Natural killer cell (primary cell): Measurements from ENCODE around the gene LRRC58. TPM values are rescaled to one million over a fixed set of nuclear protein-coding genes. Genes with fewer than 3 reads are reported as not detected.
"Not testable (repeated sequence)": the region's sequence is repeated elsewhere in the genome, so short reads cannot be mapped to it uniquely, and the experiment has no call there.

Experiments
- ATAC-seq, 3 donors: fragments of 150-1000 bp in 2 of 3; fragments of 200-7000 bp in 1 of 3; cut with Tn5 transposase; 1 replicate in 1 of 3; 2 replicates in 2 of 3; pipeline ENCODE4 v1.10.0; 2021; ENCODE audit warnings: mild to moderate bottlenecking in 2 of 3, moderate library complexity in 2 of 3
- DNase-seq, 2 donors: peaks; one replicate each; pipeline versions ENCODE4 v3.0.0 to v3.0.0-alpha.2; 2013 to 2021; ENCODE audit warnings: mixed read lengths in 1 of 2
- H3K27ac ChIP-seq: one replicate; pipeline ENCODE4 v1.5.1; 2013; ENCODE audit warnings: mild to moderate bottlenecking, low read length
- H3K27me3 ChIP-seq: one replicate; pipeline ENCODE4 v1.6.1; 2013; ENCODE audit warnings: low read length; ENCODE audit not compliant: control insufficient read depth, insufficient read depth
- H3K36me3 ChIP-seq: one replicate; pipeline ENCODE4 v1.6.1; 2013; ENCODE audit warnings: low read length; ENCODE audit not compliant: control insufficient read depth, insufficient read depth
- H3K4me1 ChIP-seq: one replicate; pipeline ENCODE4 v1.6.1; 2013; ENCODE audit warnings: low read length; ENCODE audit not compliant: control insufficient read depth, insufficient read depth
- H3K4me3 ChIP-seq: one replicate; pipeline ENCODE4 v1.5.1; 2013; ENCODE audit warnings: low read length
- H3K9me3 ChIP-seq: one replicate; pipeline ENCODE4 v1.6.1; 2013; ENCODE audit warnings: low read length; ENCODE audit not compliant: control insufficient read depth, insufficient read depth
- H3K27ac Mint-ChIP-seq, 2 donors: one replicate each; pipeline ENCODE4 v1.8.0; 2022; ENCODE audit warnings: mild to moderate bottlenecking in 2 of 2, mixed read lengths in 2 of 2, moderate library complexity in 1 of 2
- H3K27me3 Mint-ChIP-seq, 2 donors: one replicate each; pipeline ENCODE4 v1.8.0; 2022; ENCODE audit warnings: low read depth in 2 of 2, mixed read lengths in 2 of 2
- H3K36me3 Mint-ChIP-seq: one replicate; pipeline ENCODE4 v1.8.0; 2022; ENCODE audit warnings: mixed read lengths
- H3K4me1 Mint-ChIP-seq, 2 donors: one replicate each; pipeline ENCODE4 v1.8.0; 2022; ENCODE audit warnings: mixed read lengths in 2 of 2
- H3K4me3 Mint-ChIP-seq: one replicate; pipeline ENCODE4 v1.8.0; 2022; ENCODE audit warnings: mild to moderate bottlenecking, moderate library complexity, mixed read lengths
- H3K9me3 Mint-ChIP-seq, 2 donors: one replicate each; pipeline ENCODE4 v1.8.0; 2022; ENCODE audit warnings: mixed read lengths in 2 of 2
- CTCF ChIP-seq: fragments of 200-600 bp; IDR thresholded peaks from one replicate; pipeline ENCODE4 v1.8.0; 2022; ENCODE audit warnings: antibody characterized with exemption
- WGBS: methylation state at CpG from one replicate; pipeline ENCODE4 v1.1.7; 2013; ENCODE audit warnings: missing lambda C conversion rate; ENCODE audit not compliant: insufficient coverage; 5-methylcytosine and 5-hydroxymethylcytosine counted together
- intact Hi-C: fragments of 100-400 bp; cut with micrococcal nuclease; formaldehyde crosslinking; loops from one replicate; pipeline ENCODE4 v1.14.2; 2022
- total RNA-seq, 4 donors: library from RNA; stranded (reverse); fragments of 120-200 nt in 1 of 4; gene quantifications; one replicate each; pipeline versions ENCODE4 v1.2.3 to v1.2.4, GENCODE V29; 2013 to 2022

LRRC58 gene
- total RNA-seq, 3 donors from 2014 or later (not counting 1 experiment from before 2014, with no cell fraction given): 17.0 to 21.8 (median 18.2) TPM

GRCh38 chr3:120326784-120327183 lies 22.4 kb downstream of the LRRC58 start:
- Histone ChIP-seq H3K4me3 (no peak overlapping the region), H3K9me3 (no peaks in the 10 kb centered on the region), H3K27me3 (no peaks in the 10 kb centered on the region), H3K36me3 (peaks cover 33% of the 10 kb centered on the region), H3K27ac (no peak overlapping the region), H3K4me1 (no peaks in the 10 kb centered on the region)
- Mint-ChIP-seq H3K4me1 (no peaks in the 10 kb centered on the region), H3K27me3 (no peaks in the 10 kb centered on the region), H3K4me3 (no peak overlapping the region), H3K27ac (no peak overlapping the region), H3K9me3 (no peaks in the 10 kb centered on the region), H3K36me3 (no peaks in the 10 kb centered on the region)
- no peak for DNase-seq
- intact Hi-C loops: no loop called here
- no CpG with 5 or more reads among the region's 2 CpGs for WGBS
- ATAC-seq: no peak
- TF ChIP-seq CTCF: no peak

GRCh38 chr3:120324190-120324589 lies 25.0 kb downstream of the LRRC58 start:
- H3K9me3 ChIP-seq: no peaks in the 10 kb centered on the region
- no peaks in the 10 kb centered on the region for H3K4me1 Mint-ChIP-seq
- H3K4me3 Mint-ChIP-seq: no peak overlapping the region
- WGBS: 88% methylated on average over 1 of the region's 1 CpG
- H3K27ac Mint-ChIP-seq: peak overlapping the region in 1 of 2 donors; percentile 29
- H3K36me3 Mint-ChIP-seq: peaks cover 4% of the 10 kb centered on the region
- no peak for TF ChIP-seq CTCF
- DNase-seq: no peak
- no peaks in the 10 kb centered on the region for H3K27me3 Mint-ChIP-seq
- H3K27ac ChIP-seq: no peak overlapping the region
- no peak overlapping the region for H3K4me3 ChIP-seq
- no peaks in the 10 kb centered on the region for H3K4me1 ChIP-seq
- no peaks in the 10 kb centered on the region for H3K27me3 ChIP-seq
- ATAC-seq: no peak
- H3K36me3 ChIP-seq: peaks cover 10% of the 10 kb centered on the region
- no peaks in the 10 kb centered on the region for H3K9me3 Mint-ChIP-seq
- intact Hi-C loops: no loop called here

- ATAC-seq: peak in 1 of 3 donors; percentile 44
- H3K36me3 ChIP-seq, H3K36me3 Mint-ChIP-seq, H3K4me3 Mint-ChIP-seq, H3K27me3 Mint-ChIP-seq, H3K9me3 Mint-ChIP-seq, H3K4me1 Mint-ChIP-seq, DNase-seq, H3K4me1 ChIP-seq, H3K27me3 ChIP-seq, H3K9me3 ChIP-seq, H3K27ac ChIP-seq, intact Hi-C loops, H3K4me3 ChIP-seq: not testable (repeated sequence)
- WGBS: 73% methylated on average over 4 of the region's 4 CpGs
- H3K27ac Mint-ChIP-seq: peak overlapping the region in 1 of 2 donors; percentile 29
Observed at GRCh38 chr3:120323761-120324160, 25.4 kb downstream of the LRRC58 start.

- H3K4me1 Mint-ChIP-seq: peaks cover 0 to 4% of the 10 kb centered on the region in 2 donors
- Histone ChIP-seq H3K4me3 (no peak overlapping the region), H3K9me3 (peaks cover 3% of the 10 kb centered on the region), H3K36me3 (no peaks in the 10 kb centered on the region), H3K4me1 (no peaks in the 10 kb centered on the region), H3K27ac (no peak overlapping the region), H3K27me3 (no peaks in the 10 kb centered on the region)
- intact Hi-C loops: no loop called here
- 93% methylated on average over 24 of the region's 24 CpGs for WGBS
- H3K4me3 Mint-ChIP-seq: no peak overlapping the region
- H3K27me3 Mint-ChIP-seq: no peaks in the 10 kb centered on the region
- no peak overlapping the region for H3K27ac Mint-ChIP-seq
- H3K36me3 Mint-ChIP-seq: peaks cover 16% of the 10 kb centered on the region
- TF ChIP-seq CTCF: no peak
- DNase-seq (no peak), ATAC-seq (no peak)
- H3K9me3 Mint-ChIP-seq: peaks cover 3 to 9% of the 10 kb centered on the region in 2 donors
Observed at GRCh38 chr3:120311863-120312794, 37.0 kb downstream of the LRRC58 start.
